Globus pallidus (tissue), 1 donor: Measurements from ENCODE around the gene ATP6V0C.

Experiments used
- DNase-seq: peaks from one replicate; pipeline ENCODE4 v3.0.0-alpha.2; 2015; ENCODE audit warnings: low spot score

The ATP6V0C gene

DNA sequence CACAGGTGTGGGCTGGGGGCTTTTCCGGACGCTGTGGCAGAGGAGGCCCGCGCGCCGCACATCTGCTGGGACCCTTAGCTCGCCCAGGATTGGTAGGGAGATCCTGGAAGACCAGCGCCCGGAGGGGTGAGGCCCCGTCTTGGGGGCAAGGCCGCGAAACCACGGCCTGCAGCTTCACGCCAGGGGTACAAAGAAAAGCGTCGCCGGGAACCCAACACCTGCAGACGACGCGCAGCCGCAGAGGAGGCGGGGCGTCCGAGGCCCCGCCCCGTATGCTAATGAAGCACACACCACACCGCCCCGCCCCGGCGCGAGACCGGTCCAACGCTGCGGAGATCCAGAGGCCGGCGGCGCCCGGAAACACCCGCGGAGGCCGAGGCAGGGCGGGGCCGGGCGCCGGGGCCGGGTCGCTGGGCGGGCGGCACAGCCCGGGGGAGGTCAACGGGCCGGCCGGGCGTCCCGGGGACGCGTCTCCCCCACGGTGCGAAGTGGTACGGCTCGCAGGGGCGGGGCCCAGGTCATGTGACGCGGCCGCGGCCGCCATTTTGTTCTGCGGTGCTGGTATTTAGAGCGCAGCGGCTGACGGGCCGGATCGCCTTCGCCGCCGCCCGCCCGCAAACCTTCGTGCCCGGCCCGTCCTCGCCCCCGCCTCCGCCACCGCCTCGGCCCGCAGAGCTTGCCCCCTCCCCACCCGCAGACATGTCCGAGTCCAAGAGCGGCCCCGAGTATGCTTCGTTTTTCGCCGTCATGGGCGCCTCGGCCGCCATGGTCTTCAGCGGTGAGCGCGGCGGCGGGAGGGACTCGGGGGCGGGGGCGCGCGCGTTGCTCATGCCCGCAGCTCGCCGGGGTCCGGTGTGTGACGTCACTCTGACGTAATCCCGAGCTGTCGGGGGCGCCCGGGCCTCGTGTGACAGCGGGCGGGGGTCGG lies at the start of gene ATP6V0C:
Gene ATP6V0C, plus strand, starts transcription at position 548 of the 928 bp plus-strand sequence. Its CDS starts 152 bp downstream, at position 700.
- peak; percentile 89 for DNase-seq

GRCh38 chr16:2464333-2464732 lies 49.4 kb upstream of the ATP6V0C start:
- no peak for DNase-seq

DNA sequence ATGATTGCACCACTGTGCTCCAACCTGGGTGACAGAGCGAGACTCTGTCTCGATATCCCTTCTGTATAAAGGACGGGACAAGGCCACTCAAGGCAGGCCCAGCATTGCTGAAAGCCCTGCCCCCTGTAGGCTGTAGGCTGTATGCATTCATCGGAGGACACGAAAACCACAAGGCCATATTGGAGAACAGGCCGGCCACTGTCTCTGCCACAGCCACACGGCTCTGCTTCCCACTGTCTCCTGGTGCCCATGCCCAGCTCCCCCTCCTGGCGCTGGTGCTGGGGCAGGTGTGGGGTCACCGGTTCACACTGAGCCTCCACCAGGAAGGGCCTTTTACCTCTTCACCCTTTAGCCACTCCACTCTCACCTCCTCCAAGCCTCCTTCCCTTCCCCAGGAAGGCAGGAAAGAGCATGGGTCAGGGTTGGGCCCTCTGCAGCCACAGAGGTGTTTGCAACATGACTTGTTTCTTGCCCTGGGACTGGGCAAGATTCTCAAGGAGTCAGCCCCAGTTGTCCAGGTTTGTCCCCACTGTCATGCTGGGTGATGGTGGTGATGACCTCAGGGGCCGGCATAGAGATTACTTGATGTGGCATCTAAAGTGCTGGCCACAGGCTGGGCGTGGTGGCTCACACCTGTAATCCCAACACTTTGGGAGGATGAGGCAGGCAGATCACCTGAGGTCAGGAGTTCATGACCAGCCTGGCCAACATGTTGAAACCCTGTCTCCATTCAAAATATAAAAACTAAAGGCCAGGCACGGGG lies 47.9 kb upstream of the ATP6V0C start:
- DNase-seq, result no peak

- no peak for DNase-seq
These were observed 46.9 kb upstream of the ATP6V0C start for GRCh38 chr16:2466667-2467527.

DNA sequence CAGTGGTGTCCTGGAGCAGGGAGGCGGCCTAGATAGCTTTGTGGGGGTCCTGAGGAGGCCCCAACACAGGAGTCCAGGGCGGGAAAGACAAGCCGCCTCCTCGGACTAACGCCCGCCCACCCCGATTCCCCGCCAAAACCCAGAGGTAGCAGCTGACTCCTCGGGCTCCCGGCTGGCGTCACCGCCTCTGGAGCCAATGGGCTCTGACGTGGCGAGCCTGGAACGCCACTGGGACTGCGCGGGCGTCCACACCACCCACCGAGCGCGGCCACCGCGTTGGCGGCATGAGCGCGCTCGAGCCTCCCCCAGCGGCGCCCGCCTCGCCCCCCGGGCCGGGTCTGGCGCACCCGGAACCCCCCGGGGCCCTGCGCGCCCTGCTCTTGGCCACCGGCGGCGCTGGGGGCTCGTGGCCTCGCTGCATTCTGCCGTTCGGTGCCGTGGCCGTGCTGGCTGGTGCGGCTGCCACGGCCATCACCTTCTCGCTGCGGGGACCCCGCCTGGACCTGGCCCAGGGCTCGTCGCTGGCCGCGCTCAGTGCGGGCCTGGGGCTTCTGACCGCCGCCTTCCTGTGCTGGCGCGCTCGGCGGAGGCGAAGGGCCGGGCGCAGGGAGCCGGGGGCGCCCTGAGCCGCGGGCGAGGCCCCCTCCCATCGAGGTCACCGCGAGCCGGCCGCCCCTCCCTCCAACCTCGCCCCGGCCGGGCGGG lies 46.1 kb upstream of the ATP6V0C start:
- peak; percentile 69 for DNase-seq

- DNase-seq, result no peak
These were observed 45.5 kb upstream of the ATP6V0C start for GRCh38 chr16:2468233-2468724.

- DNase-seq, result no peak
These were observed 44.9 kb upstream of the ATP6V0C start for GRCh38 chr16:2468725-2469398.

- DNase-seq, result no peak
These were observed 44.1 kb upstream of the ATP6V0C start for GRCh38 chr16:2469399-2470233.

DNA sequence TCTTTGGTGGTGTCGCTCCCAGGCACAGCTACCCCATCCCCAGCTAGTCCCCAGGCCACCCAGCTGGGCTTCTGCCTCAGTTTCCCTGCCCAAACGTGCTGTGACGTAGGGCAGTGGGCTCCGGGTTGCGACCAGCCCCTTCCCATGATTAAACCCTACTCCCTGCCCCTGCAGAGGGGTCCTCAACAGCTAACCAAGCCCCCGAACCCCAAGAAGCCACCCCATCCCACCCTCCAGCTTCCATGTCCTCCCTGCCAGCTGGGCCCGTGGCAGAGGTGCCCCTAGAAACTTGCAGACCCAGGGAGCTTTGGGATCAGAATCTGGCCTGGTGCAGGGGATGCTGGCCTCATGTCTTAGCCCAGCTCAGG lies 43.5 kb upstream of the ATP6V0C start:
- no peak for DNase-seq

- DNase-seq, result no peak
These were observed 43.1 kb upstream of the ATP6V0C start for GRCh38 chr16:2470603-2471015.

DNA sequence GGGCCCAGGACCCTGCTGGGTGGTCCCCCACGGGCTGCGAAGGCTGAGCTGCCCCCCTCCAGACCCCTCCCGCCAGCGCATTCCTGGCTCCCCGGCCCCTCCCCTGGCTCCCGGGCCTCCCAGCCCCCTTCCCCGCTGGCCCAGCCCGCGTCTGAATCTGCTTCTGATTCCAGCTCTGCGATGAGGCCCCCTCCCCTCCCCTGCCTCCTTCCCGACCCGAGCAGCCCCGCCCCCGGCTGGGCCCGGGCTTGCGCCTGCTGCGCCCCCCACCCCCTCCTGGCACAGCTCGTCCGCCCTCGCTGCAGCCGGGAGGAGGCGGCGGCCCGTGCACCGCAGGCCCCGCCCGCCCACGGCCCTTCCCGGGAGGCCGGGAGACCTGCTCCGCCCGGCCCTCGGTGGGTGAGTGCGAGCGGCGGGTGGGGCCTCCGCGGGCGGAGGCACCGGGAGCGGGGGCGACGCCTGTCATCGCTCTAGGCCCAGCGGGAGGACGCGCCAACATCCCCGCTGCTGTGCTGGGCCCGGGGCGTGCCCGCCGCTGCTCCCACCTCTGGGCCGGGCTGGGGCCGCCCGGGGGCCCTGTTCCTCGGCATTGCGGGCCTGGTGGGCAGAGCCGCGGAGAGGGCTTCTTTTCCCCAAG lies 42.6 kb upstream of the ATP6V0C start, which contains the start of gene NTN3:
Gene NTN3, plus strand, starts transcription at position 282 of the 637 bp plus-strand sequence. CDS start 405 bp downstream, outside the sequence.
- DNase-seq, result no peak

- DNase-seq, result no peak
These were observed 41.9 kb upstream of the ATP6V0C start for GRCh38 chr16:2471653-2472487.

DNA sequence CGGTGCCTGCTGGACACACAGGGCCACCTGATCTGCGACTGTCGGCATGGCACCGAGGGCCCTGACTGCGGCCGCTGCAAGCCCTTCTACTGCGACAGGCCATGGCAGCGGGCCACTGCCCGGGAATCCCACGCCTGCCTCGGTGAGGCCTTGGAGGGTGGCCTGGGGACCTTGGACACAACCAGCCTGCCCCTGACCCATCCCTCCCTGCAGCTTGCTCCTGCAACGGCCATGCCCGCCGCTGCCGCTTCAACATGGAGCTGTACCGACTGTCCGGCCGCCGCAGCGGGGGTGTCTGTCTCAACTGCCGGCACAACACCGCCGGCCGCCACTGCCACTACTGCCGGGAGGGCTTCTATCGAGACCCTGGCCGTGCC lies 41.3 kb upstream of the ATP6V0C start:
- DNase-seq, result no peak

GRCh38 chr16:2472885-2473445 lies 40.8 kb upstream of the ATP6V0C start:
- DNase-seq, result no peak

- DNase-seq, result no peak
These were observed 40.3 kb upstream of the ATP6V0C start for GRCh38 chr16:2473446-2473926.

DNA sequence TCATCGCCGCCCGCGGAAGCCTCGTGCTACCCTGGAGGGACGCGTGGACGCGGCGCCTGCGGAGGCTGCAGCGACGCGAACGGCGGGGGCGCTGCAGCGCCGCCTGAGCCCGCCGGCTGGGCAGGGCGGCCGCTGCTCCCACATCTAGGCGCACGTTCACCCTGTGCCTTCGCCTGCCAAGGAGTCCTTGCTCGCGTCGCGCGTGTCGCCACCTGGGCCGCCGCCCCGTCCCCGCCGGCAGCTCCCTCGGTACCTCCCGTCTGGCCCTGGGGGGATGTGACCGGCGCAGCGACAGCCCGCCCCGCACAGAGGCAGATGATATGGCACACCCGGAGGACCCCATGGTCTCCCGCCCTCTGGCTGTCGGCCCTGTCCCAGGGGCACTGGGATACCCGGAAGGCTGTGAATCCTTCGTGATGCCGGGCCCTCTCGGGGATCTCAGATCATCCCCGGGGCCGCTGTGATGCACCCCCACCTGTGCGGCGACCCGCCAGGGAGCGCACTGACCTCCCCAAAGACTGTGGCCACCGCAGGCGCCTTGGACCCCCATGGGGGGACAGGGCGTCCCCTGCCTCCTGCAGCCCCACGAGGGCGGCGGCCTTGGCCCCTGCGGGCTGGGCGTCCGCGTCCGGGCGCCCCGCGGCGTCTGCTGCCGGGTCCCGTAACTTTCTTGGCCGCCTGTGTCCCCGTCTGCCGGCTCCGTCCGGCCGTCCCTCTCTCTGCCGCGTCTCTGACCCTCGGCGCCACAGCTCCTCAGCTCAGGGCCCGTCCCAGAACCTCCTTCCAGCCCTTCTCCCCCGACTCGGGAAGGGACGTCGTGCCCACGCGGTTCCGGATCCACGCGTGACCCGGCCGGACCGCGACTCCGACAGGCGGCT lies 39.5 kb upstream of the ATP6V0C start:
- no peak for DNase-seq
